Gastrocnemius medialis (tissue), 4 donors: ENCODE measurements around the gene MAML3. TPM values are rescaled to one million over a fixed set of nuclear protein-coding genes. Genes with fewer than 3 reads are reported as not detected.

Experiments used
- ATAC-seq, 2 donors: fragments of 150-250 bp; one replicate each; pipeline ENCODE4 v1.9.1; 2016
- DNase-seq, 2 donors: peaks; one replicate each; pipeline ENCODE4 v3.0.0-alpha.2; 2019
- H3K27ac ChIP-seq, 4 donors: fragments of 200-600 bp; sonication (generic); 1 replicate in 1 of 4; 2 replicates in 3 of 4; pipeline ENCODE4 v1.5.1; 2016 to 2018; ENCODE audit warnings: mild to moderate bottlenecking in 2 of 4, moderate library complexity in 1 of 4
- H3K27me3 ChIP-seq, 3 donors: fragments of 200-600 bp; sonication (generic) in 2 of 3; 1 replicate in 1 of 3; 2 replicates in 2 of 3; pipeline versions ENCODE4 v1.5.1 to v1.6.0; 2016 to 2019; ENCODE audit warnings: mild to moderate bottlenecking in 1 of 3, moderate library complexity in 1 of 3
- H3K36me3 ChIP-seq, 2 donors: fragments of 200-600 bp; sonication (generic) in 1 of 2; one replicate each; pipeline ENCODE4 v1.5.1; 2017 to 2018
- H3K4me1 ChIP-seq, 2 donors: fragments of 200-600 bp; sonication (generic) in 1 of 2; one replicate each; pipeline ENCODE4 v1.5.1; 2016 to 2017; ENCODE audit warnings: mild to moderate bottlenecking in 2 of 2
- H3K4me3 ChIP-seq, 4 donors: fragments of 200-600 bp; sonication (generic) in 3 of 4; 1 replicate in 1 of 4; 2 replicates in 3 of 4; pipeline ENCODE4 v1.5.1; 2016 to 2019; ENCODE audit warnings: mild to moderate bottlenecking in 2 of 4
- H3K9me3 ChIP-seq, 3 donors: fragments of 200-600 bp; sonication (generic) in 2 of 3; 1 replicate in 1 of 3; 2 replicates in 2 of 3; pipeline ENCODE4 v1.5.1; 2016 to 2019
- CTCF ChIP-seq, 5 experiments: fragments of 450-650 bp in 3 of 5; fragments of 200-600 bp in 2 of 5; sonication (generic) in 2 of 5; IDR thresholded peaks in 4 of 5; conservative IDR thresholded peaks in 1 of 5; 1 replicate in 4 of 5; 2 replicates in 1 of 5; pipeline ENCODE4 v1.5.1; 2016 to 2019; ENCODE audit warnings: antibody characterized with exemption in 5 of 5, mild to moderate bottlenecking in 3 of 5, moderate library complexity in 3 of 5
- POLR2A ChIP-seq, 2 donors: fragments of 450-650 bp; IDR thresholded peaks; one replicate each; pipeline ENCODE4 v1.6.1; 2017; ENCODE audit warnings: antibody characterized with exemption in 2 of 2, mild to moderate bottlenecking in 2 of 2, moderate library complexity in 2 of 2
- in situ Hi-C, 4 donors: fragments of 200-750 bp; cut with MboI; loops; one replicate each; pipeline versions ENCODE4 v1.15.0 to v1.8.0; 2017; ENCODE audit warnings: low sequenced_read_pairs in 4 of 4
- intact Hi-C: fragments of 100-400 bp; cut with DNase I; formaldehyde crosslinking; loops from one replicate; pipeline ENCODE4 v1.15.1; 2023; ENCODE audit warnings: low total_unique reads
- total RNA-seq, 4 donors: library from RNA; depleted of rRNA; stranded (reverse); fragments of >200 nt; gene quantifications; one replicate each; pipeline versions ENCODE4 v1.1.0 to v1.2.3, GENCODE V29; 2016

MAML3 gene
- total RNA-seq, 4 donors from 2014 or later, result 0.98 to 1.5 (median 1.4) TPM

GRCh38 chr4:139749338-139749737 is 404.6 kb downstream of the MAML3 start:
- TF ChIP-seq CTCF (IDR thresholded peaks at IDR 0.05 in 4 of 5, conservative IDR thresholded peaks at IDR 0.05 in 1 of 5), result no peak
- no peaks in the 10 kb centered on the region for H3K9me3 ChIP-seq
- ATAC-seq, result no peak
- in situ Hi-C loops, result loop anchor here in 2 of 4 donors (25.0 kb wide), 2 partner anchors 413 to 613 kb away; partner anchors contain the start of genes MAML3 (in 1 of the 2) and SCOC (in 1 of the 2)
- intact Hi-C loops, result no loop called here
- H3K27ac ChIP-seq, result no peak overlapping the region
- no peak for DNase-seq
- H3K36me3 ChIP-seq, result no peaks in the 10 kb centered on the region
- no peaks in the 10 kb centered on the region for H3K4me1 ChIP-seq
- no peak overlapping the region for H3K4me3 ChIP-seq
- no peaks in the 10 kb centered on the region for H3K27me3 ChIP-seq

DNA sequence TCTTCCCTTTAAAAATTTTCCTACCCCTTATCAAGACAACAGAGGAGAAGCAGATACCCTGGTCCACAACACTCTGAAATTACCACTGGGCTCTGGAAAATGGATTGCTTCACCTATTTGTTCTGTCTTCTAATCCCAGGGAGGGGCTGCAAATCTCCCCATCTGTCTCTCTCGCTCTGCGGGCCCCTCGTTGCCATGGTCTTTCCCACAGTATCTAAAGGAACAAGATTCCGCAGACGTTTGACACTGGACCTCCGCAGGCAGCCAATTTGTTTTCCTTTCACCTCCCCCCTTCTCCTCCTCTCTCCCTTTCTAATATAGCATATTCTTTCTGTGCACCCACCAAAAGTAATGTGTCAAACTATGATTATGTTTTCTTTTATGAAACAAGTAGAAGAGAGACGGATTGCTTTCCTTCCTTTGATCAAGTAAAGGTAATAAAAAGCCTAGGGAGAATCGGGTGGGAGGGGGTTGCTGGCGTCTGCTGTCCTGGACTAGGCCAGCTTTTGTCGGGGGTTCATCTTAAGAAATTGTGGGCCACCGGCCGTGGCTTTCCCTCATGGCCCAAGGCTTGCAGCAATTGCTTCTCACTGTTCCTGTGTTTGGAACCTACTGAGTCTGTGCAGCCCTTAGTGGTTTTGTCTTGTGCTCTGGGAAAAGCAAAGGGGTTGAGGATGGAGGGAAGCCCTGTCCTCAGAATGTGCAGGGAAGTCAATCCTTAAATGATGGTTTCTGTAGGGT is 407.4 kb downstream of the MAML3 start:
- ATAC-seq, result no peak
- in situ Hi-C loops, result loop anchor here in 2 of 4 donors (25.0 kb wide), 2 partner anchors 416 to 616 kb away; partner anchors contain the start of genes MAML3 (in 1 of the 2) and SCOC (in 1 of the 2)
- H3K27me3 ChIP-seq, result no peaks in the 10 kb centered on the region

DNA sequence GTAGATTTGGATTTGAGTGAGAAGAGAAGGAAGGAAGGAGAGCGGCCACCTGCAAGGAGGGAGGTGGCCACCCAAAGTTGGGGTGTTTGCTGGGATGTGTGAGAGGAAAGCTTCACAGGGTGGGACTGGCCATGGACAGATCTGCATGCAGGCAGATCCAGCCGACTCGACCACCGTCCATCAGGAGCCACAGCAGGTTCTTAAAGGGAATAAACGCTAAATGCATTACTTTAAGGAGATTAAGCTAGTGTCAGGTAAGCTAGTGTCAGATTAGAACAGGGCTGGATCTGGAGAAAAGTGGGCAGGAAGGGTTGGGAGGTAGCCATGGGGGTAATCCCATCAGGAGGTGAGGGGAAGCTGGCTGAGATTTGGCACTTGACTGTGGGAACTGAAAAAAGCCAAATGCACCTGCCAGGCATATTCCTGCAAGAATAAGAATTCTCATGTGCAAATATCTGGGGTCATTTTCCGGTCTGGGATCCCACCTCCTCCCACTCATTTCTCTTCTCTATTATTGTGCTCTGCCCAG is 408.8 kb downstream of the MAML3 start:
- H3K27me3 ChIP-seq, result no peaks in the 10 kb centered on the region
- in situ Hi-C loops, result loop anchor here in 2 of 4 donors (25.0 kb wide), 2 partner anchors 417 to 617 kb away; partner anchors contain the start of genes MAML3 (in 1 of the 2) and SCOC (in 1 of the 2)
- H3K9me3 ChIP-seq, result no peaks in the 10 kb centered on the region
- H3K4me3 ChIP-seq, result no peak overlapping the region
- intact Hi-C loops, result no loop called here
- no peak for TF ChIP-seq POLR2A (IDR thresholded peaks at IDR 0.05)
- no peak for TF ChIP-seq CTCF (IDR thresholded peaks at IDR 0.05 in 4 of 5, conservative IDR thresholded peaks at IDR 0.05 in 1 of 5)
- ATAC-seq, result no peak
- no peaks in the 10 kb centered on the region for H3K36me3 ChIP-seq
- DNase-seq, result no peak
- H3K4me1 ChIP-seq, result peaks cover 11 to 13% of the 10 kb centered on the region in 2 donors
- no peak overlapping the region for H3K27ac ChIP-seq

More for the DNA sequence above, 407.4 kb downstream of the MAML3 start:
- no peaks in the 10 kb centered on the region for H3K9me3 ChIP-seq
- H3K27ac ChIP-seq, result no peak overlapping the region
- DNase-seq, result no peak
- H3K4me1 ChIP-seq, result peaks cover 0 to 3% of the 10 kb centered on the region in 2 donors
- H3K4me3 ChIP-seq, result no peak overlapping the region
- TF ChIP-seq POLR2A (IDR thresholded peaks at IDR 0.05) (no peak), CTCF (IDR thresholded peaks at IDR 0.05 in 4 of 5, conservative IDR thresholded peaks at IDR 0.05 in 1 of 5) (no peak)
- intact Hi-C loops, result no loop called here
- H3K36me3 ChIP-seq, result no peaks in the 10 kb centered on the region

- H3K4me1 ChIP-seq, result peaks cover 21 to 22% of the 10 kb centered on the region in 2 donors
- intact Hi-C loops, result no loop called here
Observed at GRCh38 chr4:139744232-139744631, 409.8 kb downstream of the MAML3 start.

More at GRCh38 chr4:139744232-139744631, 409.8 kb downstream of the MAML3 start:
- in situ Hi-C loops, result loop anchor here in 2 of 4 donors (25.0 kb wide), 2 partner anchors 418 to 618 kb away; partner anchors contain the start of genes MAML3 (in 1 of the 2) and SCOC (in 1 of the 2)
- Histone ChIP-seq H3K9me3 (no peaks in the 10 kb centered on the region), H3K36me3 (no peaks in the 10 kb centered on the region), H3K27me3 (no peaks in the 10 kb centered on the region), H3K27ac (no peak overlapping the region), H3K4me3 (no peak overlapping the region)
- DNase-seq (no peak), ATAC-seq (no peak)
- no peak for TF ChIP-seq POLR2A (IDR thresholded peaks at IDR 0.05)
- no peak for TF ChIP-seq CTCF (IDR thresholded peaks at IDR 0.05 in 4 of 5, conservative IDR thresholded peaks at IDR 0.05 in 1 of 5)
